Immature natural killer cell (primary cell): Measurements from ENCODE around the gene PIP4K2C. TPM values are rescaled to one million over a fixed set of nuclear protein-coding genes. Genes with fewer than 3 reads are reported as not detected.
"Not testable (repeated sequence)": the region's sequence is repeated elsewhere in the genome, so short reads cannot be mapped to it uniquely, and the experiment has no call there.

Experiments
- DNase-seq, 3 donors: peaks; one replicate each; pipeline ENCODE4 v3.0.0; 2022; ENCODE audit warnings: mixed read lengths in 1 of 3
- H3K27ac Mint-ChIP-seq, 6 donors: one replicate each; pipeline ENCODE4 v1.8.0; 2020; ENCODE audit warnings: mixed read lengths in 6 of 6, mild to moderate bottlenecking in 5 of 6, inconsistent platforms in 4 of 6, moderate library complexity in 3 of 6
- H3K27me3 Mint-ChIP-seq, 3 donors: one replicate each; pipeline ENCODE4 v1.8.0; 2020 to 2021; ENCODE audit warnings: low read depth in 3 of 3, mild to moderate bottlenecking in 3 of 3, mixed read lengths in 3 of 3, moderate library complexity in 3 of 3, inconsistent platforms in 1 of 3
- H3K36me3 Mint-ChIP-seq, 3 donors: one replicate each; pipeline ENCODE4 v1.8.0; 2020; ENCODE audit warnings: mixed read lengths in 3 of 3, inconsistent platforms in 2 of 3, mild to moderate bottlenecking in 2 of 3
- H3K4me1 Mint-ChIP-seq, 2 donors: one replicate each; pipeline ENCODE4 v1.8.0; 2020; ENCODE audit warnings: inconsistent platforms in 2 of 2, mild to moderate bottlenecking in 2 of 2, mixed read lengths in 2 of 2, moderate library complexity in 1 of 2
- H3K4me3 Mint-ChIP-seq, 5 donors: one replicate each; pipeline ENCODE4 v1.8.0; 2020; ENCODE audit warnings: mild to moderate bottlenecking in 5 of 5, mixed read lengths in 5 of 5, inconsistent platforms in 3 of 5, moderate library complexity in 3 of 5
- H3K9me3 Mint-ChIP-seq, 6 donors: one replicate each; pipeline ENCODE4 v1.8.0; 2020; ENCODE audit warnings: mild to moderate bottlenecking in 6 of 6, mixed read lengths in 6 of 6, inconsistent platforms in 4 of 6, moderate library complexity in 3 of 6
- polyA plus RNA-seq, 3 donors: library from polyadenylated mRNA; unstranded; fragments of 300-500 nt; fragmentation: Illumina TruSeq; gene quantifications; one replicate each; pipeline ENCODE4 v1.2.3, GENCODE V29; 2021

PIP4K2C gene
- polyA plus RNA-seq, 3 donors from 2014 or later: 33.0 to 61.8 (median 54.1) TPM

DNA sequence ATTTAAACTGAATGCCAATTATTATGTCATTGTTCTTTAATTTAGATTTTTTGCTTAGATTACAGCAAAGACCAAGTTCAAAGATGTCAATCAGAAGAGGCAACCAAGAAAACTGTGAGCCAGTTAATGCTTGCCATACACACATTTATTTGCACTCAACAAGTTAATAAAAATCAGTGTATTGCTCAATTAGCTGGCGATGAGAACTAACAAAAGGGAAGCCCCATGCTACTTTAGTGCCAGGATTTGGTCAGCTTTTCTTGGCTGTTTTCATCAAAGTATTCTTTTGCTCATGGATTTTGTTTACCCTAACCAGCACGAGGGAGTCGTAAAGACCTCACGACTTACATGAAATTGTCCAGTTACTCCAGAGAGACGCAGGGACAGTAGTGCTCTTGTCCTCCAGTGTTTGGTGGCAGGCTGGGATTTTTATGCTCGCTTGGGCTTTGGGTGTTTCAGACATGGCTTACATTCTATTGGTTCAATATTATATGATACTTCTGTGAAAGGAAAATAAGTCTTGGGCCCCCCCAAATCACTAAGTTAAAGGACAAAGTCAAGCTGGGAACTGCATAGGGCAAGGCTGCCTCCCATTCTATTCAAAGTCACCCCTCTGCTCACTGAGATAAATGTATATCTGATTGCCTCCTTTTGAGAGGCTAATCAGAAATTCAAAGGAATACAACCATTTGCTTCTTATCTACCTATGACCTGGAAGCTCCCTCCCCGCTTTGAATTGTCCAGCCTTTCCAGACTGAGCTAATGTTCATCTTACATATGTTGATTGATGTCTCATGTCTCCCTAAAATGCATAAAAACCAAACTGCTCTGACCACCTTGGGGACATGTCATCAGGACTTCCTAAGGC, 49.4 kb downstream of the PIP4K2C start:
- no peak overlapping the region for H3K27ac Mint-ChIP-seq
- H3K4me1 Mint-ChIP-seq: no peaks in the 10 kb centered on the region
- DNase-seq: no peak
- peaks cover 0 to 7% (median 5%) of the 10 kb centered on the region in 3 donors for H3K27me3 Mint-ChIP-seq
- no peaks in the 10 kb centered on the region for H3K36me3 Mint-ChIP-seq
- peaks cover 0 to 3% (median 0%) of the 10 kb centered on the region in 6 donors for H3K9me3 Mint-ChIP-seq
- H3K4me3 Mint-ChIP-seq: no peak overlapping the region

DNA sequence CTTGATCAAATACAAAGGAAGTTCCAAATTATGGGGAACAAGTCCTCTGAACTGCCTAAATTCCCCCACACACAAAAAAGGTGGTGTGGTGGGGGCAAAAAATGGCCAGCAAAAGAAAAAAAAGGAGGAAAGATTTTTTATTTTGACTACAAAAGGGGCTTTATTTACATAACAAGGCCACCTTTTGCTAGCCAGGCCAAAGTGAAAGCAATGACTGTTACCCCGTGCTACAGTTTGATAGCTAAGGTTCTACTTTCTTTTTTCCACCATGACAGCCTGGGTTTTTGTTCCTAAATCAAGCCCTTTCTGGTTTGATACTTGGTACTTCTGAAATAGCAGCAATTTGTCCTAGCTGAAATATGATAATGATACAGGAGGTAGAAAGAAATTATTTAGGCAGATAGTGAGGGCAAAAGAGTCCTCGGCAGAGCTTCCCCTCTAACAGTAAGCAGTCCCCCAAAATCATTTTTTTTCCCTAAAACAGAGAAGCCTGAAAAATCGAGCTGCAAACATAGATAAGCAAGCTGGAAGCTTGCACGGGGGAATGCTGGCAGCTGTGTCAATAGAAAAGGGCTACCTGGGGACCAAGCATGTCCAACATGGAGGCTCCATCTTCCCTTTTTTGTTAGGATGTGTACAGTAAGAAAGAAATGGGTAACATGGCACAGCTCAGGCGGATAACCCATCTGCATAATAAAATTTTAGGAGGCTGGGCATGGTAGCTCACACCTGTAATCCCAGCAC, 50.9 kb downstream of the PIP4K2C start:
- H3K36me3 Mint-ChIP-seq: no peaks in the 10 kb centered on the region
- no peak overlapping the region for H3K4me3 Mint-ChIP-seq
- no peak for DNase-seq
- peaks cover 0 to 7% (median 5%) of the 10 kb centered on the region in 3 donors for H3K27me3 Mint-ChIP-seq
- peaks cover 0 to 5% (median 0%) of the 10 kb centered on the region in 6 donors for H3K9me3 Mint-ChIP-seq
- no peaks in the 10 kb centered on the region for H3K4me1 Mint-ChIP-seq
- no peak overlapping the region for H3K27ac Mint-ChIP-seq

DNA sequence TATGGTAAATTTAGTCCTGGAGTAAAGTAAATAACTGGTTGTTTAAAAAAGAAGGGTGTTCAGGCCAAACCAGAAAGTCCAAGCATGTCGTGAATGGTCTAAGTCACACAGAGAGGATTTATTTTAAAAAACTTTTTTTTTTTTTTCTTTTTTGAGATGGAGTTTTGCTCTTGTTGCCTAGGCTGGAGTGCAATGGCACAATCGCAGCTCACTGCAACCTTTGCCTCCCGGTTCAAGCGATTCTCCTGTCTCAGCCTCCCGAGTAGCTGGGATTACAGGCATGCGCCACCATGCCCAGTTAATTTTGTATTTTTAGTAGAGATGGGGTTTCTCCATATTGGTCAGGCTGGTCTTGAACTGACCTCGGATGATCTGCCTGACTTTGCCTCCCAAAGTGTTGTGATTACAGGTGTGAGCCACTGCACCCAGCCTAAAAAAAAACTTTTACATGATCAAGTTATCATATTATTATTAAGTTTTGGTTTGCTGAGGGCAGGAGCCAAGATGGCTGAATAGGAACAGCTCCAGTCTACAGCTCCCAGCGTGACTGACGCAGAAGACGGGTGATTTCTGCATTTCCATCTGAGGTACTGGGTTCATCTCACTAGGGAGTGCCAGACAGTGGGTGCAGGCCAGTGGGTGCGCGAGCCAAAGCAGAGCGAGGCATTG, 55.1 kb downstream of the PIP4K2C start:
- H3K27me3 Mint-ChIP-seq, H3K4me3 Mint-ChIP-seq, H3K4me1 Mint-ChIP-seq, DNase-seq, H3K27ac Mint-ChIP-seq, H3K36me3 Mint-ChIP-seq, H3K9me3 Mint-ChIP-seq: not testable (repeated sequence)

DNA sequence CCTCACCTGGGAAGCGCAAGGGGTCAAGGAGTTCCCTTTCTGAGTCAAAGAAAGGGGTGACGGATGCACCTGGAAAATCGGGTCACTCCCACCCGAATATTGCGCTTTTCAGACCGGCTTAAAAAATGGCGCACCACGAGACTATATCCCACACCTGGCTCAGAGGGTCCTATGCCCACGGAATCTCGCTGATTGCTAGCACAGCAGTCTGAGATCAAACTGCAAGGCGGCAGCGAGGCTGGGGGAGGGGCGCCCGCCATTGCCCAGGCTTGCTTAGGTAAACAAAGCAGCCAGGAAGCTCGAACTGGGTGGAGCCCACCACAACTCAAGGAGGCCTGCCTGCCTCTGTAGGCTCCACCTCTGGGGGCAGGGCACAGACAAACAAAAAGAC, 55.7 kb downstream of the PIP4K2C start:
- not testable (repeated sequence) for DNase-seq, H3K4me3 Mint-ChIP-seq, H3K4me1 Mint-ChIP-seq, H3K36me3 Mint-ChIP-seq, H3K9me3 Mint-ChIP-seq, H3K27me3 Mint-ChIP-seq, H3K27ac Mint-ChIP-seq

Other genes starting within 250 kb of the PIP4K2C start
- 10 to 100 TPM in 1 of 3 donors, 1 to 10 TPM in 1, under 1 TPM in 1; 0.12 to 19.0 (median 3.3) TPM for gene R3HDM2, start 160.1 kb upstream of the PIP4K2C start, polyA plus RNA-seq
- gene INHBC, start 156.4 kb upstream of the PIP4K2C start, polyA plus RNA-seq: under 1 TPM in 1 of 3 donors, not detected in 2; 0.15 TPM
- gene INHBE, start 135.9 kb upstream of the PIP4K2C start, polyA plus RNA-seq: not detected
- under 1 TPM in 2 of 3 donors, not detected in 1; 0.33 to 0.40 TPM for gene GLI1, start 131.4 kb upstream of the PIP4K2C start, polyA plus RNA-seq
- 100 to 1,000 TPM; 148 to 294 (median 163) TPM for gene ARHGAP9, start 111.3 kb upstream of the PIP4K2C start, polyA plus RNA-seq
- gene MARS1, start 103.1 kb upstream of the PIP4K2C start, polyA plus RNA-seq: 100 to 1,000 TPM; 100 to 158 (median 114) TPM
- gene DDIT3, start 70.7 kb upstream of the PIP4K2C start, polyA plus RNA-seq: 10 to 100 TPM; 22.8 to 38.8 (median 29.4) TPM
- 1 to 10 TPM; 1.8 to 5.5 (median 2.7) TPM for gene MBD6, start 68.4 kb upstream of the PIP4K2C start, polyA plus RNA-seq
- gene DCTN2, start 44.0 kb upstream of the PIP4K2C start, polyA plus RNA-seq: 10 to 100 TPM; 90.2 to 99.0 (median 93.8) TPM
- not detected for gene KIF5A, start 41.1 kb upstream of the PIP4K2C start, polyA plus RNA-seq
- 10 to 100 TPM in 1 of 3 donors, 1 to 10 TPM in 2; 8.1 to 20.2 (median 9.5) TPM for gene DTX3, start 13.6 kb downstream of the PIP4K2C start, polyA plus RNA-seq
- gene ARHGEF25, start 20.2 kb downstream of the PIP4K2C start, polyA plus RNA-seq: under 1 TPM in 1 of 3 donors, not detected in 2; 0.27 TPM
- gene B4GALNT1, start 42.0 kb downstream of the PIP4K2C start, polyA plus RNA-seq: not detected
- gene OS9, start 102.9 kb downstream of the PIP4K2C start, polyA plus RNA-seq: 100 to 1,000 TPM in 1 of 3 donors, 10 to 100 TPM in 2; 54.2 to 111 (median 59.5) TPM
- gene AGAP2, start 147.6 kb downstream of the PIP4K2C start, polyA plus RNA-seq: 10 to 100 TPM in 1 of 3 donors, 1 to 10 TPM in 2; 1.4 to 10.5 (median 3.2) TPM
- gene TSPAN31, start 153.8 kb downstream of the PIP4K2C start, polyA plus RNA-seq: 100 to 1,000 TPM in 1 of 3 donors, 10 to 100 TPM in 2; 62.1 to 103 (median 72.6) TPM
- gene CDK4, start 161.1 kb downstream of the PIP4K2C start, polyA plus RNA-seq: 100 to 1,000 TPM in 1 of 3 donors, 10 to 100 TPM in 2; 68.7 to 133 (median 75.6) TPM
- gene MARCHF9, start 163.9 kb downstream of the PIP4K2C start, polyA plus RNA-seq: 1 to 10 TPM; 1.7 to 4.4 (median 3.7) TPM
- gene CYP27B1, start 175.9 kb downstream of the PIP4K2C start, polyA plus RNA-seq: not detected
- 10 to 100 TPM in 1 of 3 donors, 1 to 10 TPM in 2; 3.5 to 11.8 (median 6.7) TPM for gene METTL1, start 180.9 kb downstream of the PIP4K2C start, polyA plus RNA-seq
- 1 to 10 TPM; 1.3 to 3.4 (median 2.8) TPM for gene EEF1AKMT3, start 181.4 kb downstream of the PIP4K2C start, polyA plus RNA-seq
- gene TSFM, start 191.6 kb downstream of the PIP4K2C start, polyA plus RNA-seq: 10 to 100 TPM; 22.2 to 38.6 (median 23.4) TPM
- gene AVIL, start 227.5 kb downstream of the PIP4K2C start, polyA plus RNA-seq: under 1 TPM in 2 of 3 donors, not detected in 1; 0.40 to 0.95 TPM